GM19240 (cell line): ENCODE data around the gene OTX1.
"Not testable (repeated sequence)": the region's sequence is repeated elsewhere in the genome, so short reads cannot be mapped to it uniquely, and the experiment has no call there.

Source experiments
- DNase-seq: peaks from one replicate; pipeline ENCODE4 v3.0.0; 2011; ENCODE audit warnings: low spot score; ENCODE audit not compliant: insufficient read length

Gene OTX1

DNA sequence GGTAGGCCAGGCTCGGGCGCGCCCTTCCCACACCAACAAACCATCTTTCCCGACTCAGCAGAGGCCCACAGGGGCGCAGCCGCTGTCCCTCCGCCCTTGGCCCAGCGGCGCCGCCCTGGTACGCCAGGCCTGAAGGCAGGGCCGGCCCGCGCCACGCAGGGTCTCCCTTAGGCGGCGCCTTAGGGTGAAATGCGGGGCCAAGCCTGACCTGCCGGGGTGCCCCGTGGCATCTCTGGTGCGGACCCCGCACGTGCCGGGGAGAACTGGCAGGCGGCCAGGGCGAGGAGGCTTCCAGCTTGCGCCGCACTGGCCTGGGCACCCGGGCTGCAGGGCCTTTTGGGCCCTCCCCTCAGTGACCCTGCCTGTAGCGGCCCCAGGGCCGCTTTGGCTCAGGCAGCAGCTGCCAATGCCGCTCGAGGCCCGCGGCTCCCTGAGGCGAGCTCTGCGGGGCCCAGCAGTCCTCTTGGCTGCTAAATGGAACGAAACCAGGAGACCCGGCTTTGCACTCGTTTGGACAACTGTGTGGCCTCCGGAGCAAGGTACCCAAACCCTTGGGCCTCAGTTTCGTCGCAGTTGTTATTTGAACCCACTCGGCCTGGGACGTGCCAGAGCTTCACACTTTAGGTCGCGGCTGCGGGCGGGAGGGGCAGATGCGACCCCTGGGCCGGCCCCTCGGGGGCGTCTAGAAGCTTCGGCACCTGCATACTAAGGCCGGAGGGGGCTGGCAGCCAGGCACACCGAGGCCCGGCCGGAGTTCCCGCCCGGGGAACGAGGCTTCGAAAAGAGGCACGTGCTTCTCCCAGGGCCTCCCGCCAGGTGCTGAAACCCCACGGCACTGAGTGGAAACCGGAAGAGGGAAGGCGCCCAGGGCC lies 8.5 kb downstream of the OTX1 start:
- DNase-seq = no peak

DNA sequence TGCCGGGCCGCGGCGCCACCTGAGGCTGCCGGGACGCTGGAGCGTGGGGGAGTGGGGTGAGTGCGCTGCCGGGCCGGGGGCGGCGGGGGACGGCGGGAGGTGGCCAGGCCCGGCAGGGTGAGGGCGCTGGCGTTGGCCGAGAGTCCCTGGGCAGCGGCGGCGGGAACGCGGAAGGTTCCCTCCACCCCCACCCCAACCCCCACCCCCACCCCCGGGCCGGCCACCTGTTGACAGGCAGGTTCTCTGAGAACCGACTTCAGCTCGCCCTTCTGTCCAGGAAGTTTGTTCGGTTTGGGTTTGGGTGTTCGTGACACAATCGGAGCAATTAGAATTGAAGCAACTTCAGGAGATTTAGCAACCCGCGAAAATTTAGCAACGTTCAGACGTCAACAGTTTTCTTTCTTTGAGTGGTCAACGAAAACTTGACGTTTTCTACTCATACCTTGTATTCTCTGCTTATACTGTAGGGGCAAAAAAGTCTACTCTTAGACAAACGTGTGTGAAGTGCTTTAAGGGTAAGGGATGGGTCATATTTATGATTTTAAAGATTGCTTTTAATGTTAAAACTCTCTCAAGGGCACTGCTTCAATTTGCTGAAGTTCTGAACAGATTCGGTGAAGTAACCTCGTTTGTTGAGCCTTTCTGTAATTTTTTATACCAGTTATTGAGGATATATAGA lies 9.3 kb downstream of the OTX1 start:
- DNase-seq = no peak

DNA sequence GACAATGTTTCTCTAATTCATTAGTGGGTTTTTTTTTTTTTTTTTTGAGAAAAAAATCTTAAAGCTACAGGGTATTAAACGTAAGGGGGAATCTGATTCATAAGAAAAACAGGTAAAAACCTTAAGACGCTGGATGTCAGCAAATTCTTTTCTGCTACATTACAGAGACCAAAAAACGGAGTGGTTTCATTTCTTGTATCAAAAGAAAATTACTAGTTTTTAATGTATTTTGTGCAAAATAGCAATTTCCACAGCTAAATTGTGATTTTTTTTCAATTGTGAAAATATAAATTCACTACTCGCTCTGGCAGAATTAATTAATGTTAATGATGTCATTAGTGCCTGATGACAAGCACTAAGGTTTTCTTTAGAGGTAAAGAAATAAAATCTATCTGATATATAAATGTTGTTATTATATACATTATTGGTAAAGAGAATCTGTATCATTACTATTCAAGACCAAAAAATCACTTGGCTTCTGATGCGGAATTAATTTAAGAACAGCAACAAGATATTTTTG lies 9.9 kb downstream of the OTX1 start:
- DNase-seq = no peak

DNA sequence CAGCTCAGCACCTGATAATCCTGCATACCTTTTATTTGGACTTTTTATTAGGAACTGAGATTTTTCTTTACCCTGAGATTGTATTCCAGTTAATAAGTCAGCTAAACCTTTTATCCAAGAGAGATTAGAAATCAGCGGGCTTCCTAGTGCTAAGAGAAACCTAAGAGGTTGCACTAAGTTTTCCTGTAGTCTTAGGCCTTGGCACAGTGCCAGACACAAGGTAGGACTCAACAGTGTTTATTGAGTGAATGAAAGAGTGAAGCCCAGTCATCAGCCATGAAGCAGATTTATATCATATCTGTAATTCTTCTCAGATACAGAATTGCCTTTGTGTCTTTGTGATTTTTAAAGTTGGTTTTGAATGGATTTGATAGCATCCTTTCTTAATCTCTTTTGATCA lies 13.6 kb downstream of the OTX1 start:
- no peak for DNase-seq

DNA sequence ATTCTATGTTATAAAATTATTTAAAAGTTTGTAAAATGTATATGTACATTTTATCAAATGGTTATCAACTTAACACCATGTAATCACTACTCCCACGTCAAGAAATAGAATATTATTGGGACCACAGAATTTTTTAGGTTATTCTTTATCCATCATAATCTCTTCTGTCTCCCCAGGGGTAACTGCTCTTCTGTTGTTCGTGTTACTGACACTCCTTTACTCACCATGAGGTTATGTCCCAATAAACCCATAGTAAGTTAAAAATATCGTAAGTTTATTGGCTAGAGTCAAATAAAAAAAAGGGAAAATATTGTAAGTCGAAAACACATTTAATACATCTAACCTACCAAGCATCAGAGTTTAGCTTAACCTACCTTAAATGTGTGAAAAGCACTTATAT lies 14.0 kb downstream of the OTX1 start:
- no peak for DNase-seq

DNA sequence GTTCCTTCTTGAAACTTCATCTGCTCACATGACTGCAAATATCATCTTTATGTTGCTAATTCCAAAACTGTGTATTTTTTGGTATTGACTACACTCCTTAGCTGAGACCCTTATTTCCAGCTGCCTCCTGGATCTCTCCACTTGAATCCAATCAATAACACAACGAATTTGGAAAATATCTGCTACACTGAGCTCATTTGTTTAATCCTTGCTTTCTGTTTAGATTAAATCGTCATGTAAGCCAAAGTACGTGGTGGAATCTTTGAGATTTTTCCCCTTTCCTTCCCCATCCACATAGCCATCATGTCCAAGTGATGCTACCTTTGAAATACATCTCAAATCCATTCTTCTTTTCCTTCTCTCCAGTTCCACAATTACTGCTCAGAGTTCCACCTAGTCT lies 15.6 kb downstream of the OTX1 start:
- no peak for DNase-seq

DNA sequence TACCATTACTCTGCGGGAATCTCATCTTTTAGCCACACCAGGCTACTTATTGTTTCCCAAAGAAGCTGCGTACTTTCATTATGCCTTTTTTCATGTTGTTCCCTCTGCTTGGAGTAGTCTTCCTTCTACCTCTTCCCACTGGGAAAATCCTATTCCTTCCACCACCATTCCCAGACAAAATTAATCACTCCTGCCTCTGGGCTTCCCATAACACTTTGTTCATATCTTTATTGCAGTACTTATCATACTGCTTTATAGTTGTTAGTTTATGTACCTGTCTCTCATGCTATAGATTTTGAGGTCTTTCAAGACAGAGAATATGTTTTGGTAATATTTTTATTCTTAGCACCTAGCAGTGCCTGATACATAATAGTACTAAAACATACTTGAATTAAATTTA lies 16.2 kb downstream of the OTX1 start:
- no peak for DNase-seq

DNA sequence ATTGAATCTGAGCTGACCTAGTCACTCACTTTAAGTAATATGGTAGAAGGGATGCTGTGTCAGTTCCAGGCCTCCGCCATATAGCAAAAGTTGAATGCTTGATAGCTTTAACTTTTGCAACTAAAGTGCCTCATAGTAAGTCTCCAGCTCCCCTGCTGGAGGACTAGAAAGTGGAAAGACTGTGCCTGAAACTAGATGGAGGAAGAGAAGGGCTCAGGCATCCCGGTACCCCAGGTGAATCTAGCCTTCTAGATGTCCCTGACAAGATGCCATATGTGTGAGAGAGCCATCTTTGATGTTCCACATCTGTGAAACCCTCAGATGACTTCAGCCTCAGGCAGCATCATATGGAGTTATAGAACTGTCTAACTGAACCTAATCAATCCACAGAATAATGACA lies 21.0 kb downstream of the OTX1 start:
- no peak for DNase-seq

DNA sequence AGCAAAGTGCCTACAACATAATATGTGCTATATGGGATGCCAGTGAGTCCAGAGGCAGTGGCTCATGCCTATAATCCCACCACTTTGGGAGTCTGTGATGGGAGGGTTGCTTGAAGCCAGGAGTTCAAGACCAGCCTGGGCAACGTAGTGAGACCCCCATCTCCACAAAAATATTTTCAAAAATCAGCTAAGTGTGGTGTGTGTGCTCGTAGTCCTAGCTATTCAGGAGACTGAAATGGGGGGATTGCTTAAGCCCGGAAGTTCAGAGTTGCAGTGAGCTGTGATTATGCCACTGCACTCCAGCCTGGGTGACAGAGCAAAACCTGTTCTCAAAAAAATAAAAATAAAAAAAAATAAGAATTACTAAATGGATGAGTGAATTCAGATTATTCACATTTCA lies 23.4 kb downstream of the OTX1 start:
- no peak for DNase-seq

DNA sequence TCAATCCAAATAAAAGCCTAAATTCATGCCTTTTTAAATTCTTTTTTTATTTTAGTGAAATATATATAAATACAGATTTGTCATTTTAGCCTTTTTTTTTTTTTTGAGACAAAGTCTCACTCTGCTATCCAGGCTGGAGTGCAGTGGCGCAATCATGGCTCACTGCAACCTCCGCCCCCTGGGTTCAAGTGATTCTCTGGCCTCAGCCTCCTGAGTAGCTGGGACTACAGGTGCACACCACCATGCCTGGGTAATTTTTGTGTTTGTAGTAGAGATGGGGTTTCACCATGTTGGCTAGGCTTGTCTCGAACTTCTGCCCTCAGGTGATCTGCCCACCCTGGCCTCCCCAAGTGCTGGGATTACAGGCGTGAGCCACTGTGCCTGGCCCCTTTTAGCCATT lies 23.8 kb downstream of the OTX1 start:
- not testable (repeated sequence) for DNase-seq

DNA sequence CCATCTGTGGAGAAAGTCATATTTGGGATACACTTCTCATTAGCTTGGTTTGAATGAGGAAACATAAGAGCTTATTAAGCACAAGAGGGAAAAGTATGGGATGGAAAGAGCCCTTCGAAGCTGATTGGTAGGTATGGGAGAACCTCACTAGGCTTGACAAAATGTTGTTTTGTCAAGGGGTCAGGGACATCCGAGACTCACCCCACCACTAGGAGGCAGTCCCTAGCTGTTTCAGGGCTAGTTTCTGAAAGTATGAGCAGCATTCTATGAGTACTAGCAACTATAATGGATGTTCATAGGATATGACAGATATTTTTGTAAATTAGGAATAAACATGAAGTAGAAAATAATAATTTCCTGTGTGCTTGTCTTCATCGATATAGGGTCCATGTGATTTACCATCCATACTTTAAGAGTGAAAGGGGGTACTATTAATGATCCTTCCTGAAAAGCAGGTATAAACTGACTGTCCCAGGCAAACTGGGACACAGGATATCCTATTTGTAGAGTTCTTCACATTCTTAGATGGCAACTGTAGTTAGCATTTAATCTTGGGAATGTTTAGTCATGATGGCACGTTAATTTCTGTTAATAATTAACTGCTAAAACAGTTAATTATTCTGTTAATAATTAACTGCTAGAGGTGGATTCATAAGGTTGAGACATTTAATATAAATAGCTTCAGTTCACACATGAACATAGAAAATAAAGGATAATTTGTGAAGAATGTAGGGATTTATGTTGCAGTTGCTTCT lies 28.4 kb downstream of the OTX1 start:
- no peak for DNase-seq

DNA sequence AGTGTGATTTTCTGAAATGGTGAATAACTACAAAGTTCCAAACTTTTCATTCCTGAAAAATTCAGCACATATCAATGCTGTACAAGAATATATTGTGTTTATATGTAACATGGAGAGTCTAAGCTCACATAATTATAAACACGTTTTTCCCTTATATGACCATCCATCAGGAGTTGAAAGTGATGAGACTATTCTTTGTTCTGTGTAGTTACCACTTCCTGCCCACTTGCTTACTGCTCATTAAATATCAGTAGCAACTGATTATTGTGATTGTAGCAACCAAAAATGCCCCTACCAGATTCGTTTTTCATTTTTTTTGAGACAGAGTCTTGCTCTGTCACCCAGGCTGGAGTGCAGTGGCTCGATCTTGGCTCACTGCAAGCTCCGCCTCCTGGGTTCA lies 30.8 kb downstream of the OTX1 start:
- no peak for DNase-seq

DNA sequence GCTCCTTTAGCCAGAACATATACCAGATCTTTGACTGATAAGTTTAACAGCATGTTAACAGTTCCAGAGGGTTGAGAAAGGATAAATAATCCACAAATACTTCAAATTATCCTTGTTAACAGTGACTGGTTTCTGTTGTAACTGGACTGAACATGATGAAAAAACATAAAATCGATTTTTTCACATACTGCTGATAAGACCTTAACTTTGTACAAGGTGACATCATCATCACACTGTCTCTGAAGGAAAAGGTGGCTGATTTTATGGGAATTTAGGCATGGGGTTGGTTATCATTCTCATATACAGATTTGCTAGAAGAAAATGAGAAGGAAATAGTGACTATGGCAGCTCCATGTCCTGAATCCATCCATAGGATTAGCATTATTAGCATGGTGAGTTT lies 36.1 kb downstream of the OTX1 start:
- no peak for DNase-seq

DNA sequence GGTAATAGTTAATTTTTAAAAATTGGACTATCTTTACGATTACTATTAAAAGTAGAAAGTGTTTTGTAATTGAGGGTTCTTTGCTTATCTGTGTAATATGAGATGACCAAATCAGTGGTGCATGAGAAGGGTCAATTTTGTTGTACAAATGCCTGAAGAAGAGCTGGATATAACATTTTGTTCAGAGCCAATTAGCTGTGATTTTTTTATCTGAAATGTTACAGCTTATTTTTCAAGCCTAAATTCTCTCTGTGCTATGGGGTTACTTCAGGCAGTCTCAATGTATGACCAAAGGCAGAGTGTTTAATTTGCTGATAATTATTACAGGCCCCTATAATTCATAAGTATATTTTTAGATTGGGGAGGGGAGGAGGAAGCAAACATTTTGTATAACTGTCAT lies 41.8 kb downstream of the OTX1 start:
- DNase-seq = no peak

DNA sequence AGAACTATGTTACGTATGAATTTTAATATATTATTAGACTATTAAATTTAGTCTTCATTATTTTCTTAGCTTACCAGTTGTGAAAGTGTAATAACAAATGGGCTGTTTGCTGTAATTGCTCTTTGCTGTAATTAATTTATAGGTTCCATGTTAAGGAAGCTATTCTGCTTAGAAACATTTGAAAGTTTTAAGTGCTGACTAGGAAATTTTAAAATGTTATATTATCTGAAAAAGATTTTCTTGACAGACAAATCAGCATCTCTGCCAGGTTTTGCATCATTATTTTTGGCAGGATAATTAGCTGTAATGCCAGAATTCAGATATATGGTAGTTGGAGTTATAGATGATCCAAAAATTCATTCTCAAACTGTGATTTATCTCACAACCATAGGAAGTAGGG lies 42.2 kb downstream of the OTX1 start:
- DNase-seq = no peak

DNA sequence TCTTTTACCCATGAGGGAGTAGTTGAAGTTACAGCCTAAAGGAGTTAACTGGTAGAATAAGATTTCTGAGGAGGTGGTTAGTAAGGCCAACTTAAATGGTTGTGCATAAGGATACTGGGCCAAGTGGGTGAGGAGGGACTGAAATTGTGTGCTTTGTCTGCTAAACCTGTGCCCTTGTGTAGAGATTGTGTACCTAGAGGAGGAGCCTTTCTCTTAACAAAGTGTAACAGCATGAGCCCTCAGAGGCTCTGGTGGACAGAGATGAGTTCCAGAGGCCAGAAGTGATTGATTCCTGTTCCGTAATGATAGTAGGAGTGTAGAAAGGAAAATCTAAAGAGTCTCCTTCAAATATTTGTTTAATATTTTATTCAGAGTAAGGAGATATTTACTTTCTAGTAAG lies 42.9 kb downstream of the OTX1 start:
- DNase-seq = no peak

DNA sequence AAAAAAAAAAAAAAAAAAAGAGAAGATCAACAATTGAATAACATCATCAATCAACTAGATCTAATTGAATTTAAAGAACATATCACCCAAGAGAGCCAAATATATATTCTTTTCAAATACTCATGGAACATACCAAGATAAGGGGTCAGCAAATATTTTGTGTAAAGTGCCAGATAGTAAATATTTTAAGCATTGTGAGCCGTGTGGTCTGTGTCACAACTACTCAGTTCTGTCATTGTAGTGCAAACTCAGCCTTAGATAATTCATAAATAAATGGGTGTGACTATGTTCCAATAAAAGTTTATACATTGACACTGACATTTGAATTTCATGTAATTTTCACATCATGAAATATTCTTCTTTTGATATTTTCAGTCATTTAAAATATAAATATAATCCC lies 45.9 kb downstream of the OTX1 start:
- no peak for DNase-seq

DNA sequence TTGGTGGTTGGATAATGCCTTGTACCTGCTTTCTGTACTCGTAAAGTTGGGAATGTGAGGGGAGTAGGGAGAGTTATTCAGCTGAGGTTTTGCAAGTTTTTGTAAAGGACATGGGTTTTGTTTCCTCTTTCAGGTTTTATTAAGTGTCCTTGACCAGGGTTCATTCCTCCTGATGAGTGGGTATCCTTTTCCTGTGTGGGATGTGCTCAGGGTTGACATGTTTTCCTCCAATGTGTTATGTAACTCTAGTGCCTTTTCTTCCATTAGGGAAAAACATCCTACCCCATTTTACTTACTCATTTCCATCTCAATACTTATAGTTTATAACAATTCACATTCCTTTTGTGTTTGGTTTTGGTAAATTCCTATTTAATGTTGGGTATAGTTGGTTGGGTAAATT lies 48.4 kb downstream of the OTX1 start:
- DNase-seq = no peak

DNA sequence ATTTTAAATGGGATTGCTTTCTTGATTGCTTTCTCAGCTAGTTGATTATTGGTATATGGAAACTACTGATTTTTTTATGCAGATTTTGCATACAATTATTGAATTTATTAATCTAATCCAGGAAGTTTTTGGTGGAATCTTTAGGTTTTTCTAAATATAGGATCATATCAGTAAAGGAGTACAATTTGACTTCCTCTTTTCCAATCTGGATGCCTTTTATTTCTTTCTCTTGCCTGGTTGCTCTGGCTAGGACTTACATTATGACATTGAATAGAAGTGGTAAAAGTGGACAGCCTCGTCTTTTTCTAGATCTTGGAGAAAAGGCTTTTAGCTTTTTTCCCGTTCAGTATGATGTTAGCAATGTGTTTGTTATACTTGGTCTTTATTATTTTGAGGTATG lies 51.3 kb downstream of the OTX1 start:
- no peak for DNase-seq

DNA sequence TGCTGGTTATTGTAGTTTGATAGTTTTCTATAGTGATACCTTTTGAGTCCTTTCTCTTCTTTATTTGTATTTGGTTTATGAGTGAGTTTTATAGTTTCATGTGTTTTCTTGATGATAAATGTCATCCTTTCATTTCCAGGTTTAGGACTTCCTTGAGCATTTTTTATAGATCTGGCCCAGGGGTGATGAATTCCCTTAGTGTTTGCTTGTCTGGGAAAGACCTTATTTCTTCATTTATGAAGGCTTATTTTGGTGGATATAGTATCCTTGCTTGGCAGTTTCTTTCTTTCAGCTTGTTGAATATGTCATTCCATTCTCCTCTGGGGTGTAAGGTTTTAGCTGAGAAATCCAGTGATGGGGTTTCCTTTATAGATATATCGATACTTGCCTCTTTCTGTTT lies 53.9 kb downstream of the OTX1 start:
- DNase-seq = no peak
